Loucy (cell line): Measurements from ENCODE around the gene MYO18B.

Experiments used
- H2AFZ ChIP-seq: fragments of 200-600 bp; sonication (generic); 2 replicates; pipeline ENCODE4 v1.6.0; 2016; ENCODE audit warnings: antibody characterized with exemption, mild to moderate bottlenecking, low read length, moderate library complexity
- H3F3A ChIP-seq: fragments of 200-600 bp; 2 replicates; pipeline ENCODE4 v1.6.0; 2016; ENCODE audit warnings: antibody characterized with exemption, low read depth, mild to moderate bottlenecking
- H3K27me3 ChIP-seq: fragments of 200-600 bp; sonication (generic); 2 replicates; pipeline ENCODE4 v1.6.1; 2014; ENCODE audit warnings: low read length, mild to moderate bottlenecking; ENCODE audit not compliant: insufficient read depth, poor library complexity, severe bottlenecking
- H3K36me3 ChIP-seq: fragments of 200-600 bp; sonication (generic); 2 replicates; pipeline ENCODE4 v1.6.1; 2016; ENCODE audit warnings: low read length; ENCODE audit not compliant: insufficient read depth
- H3K4me1 ChIP-seq: fragments of 200-600 bp; sonication (generic); 2 replicates; pipeline ENCODE4 v1.5.1; 2014; ENCODE audit warnings: low read length, mild to moderate bottlenecking; ENCODE audit not compliant: insufficient read depth, poor library complexity, severe bottlenecking
- H3K4me2 ChIP-seq: fragments of 200-600 bp; sonication (generic); 2 replicates; pipeline ENCODE4 v1.6.0; 2014; ENCODE audit warnings: antibody characterized with exemption, low read length, low read depth, mild to moderate bottlenecking; ENCODE audit not compliant: poor library complexity, severe bottlenecking
- H3K4me3 ChIP-seq: fragments of 200-600 bp; sonication (generic); 2 replicates; pipeline ENCODE4 v1.5.1; 2014; ENCODE audit warnings: low read length, mild to moderate bottlenecking, mixed read lengths; ENCODE audit not compliant: poor library complexity, severe bottlenecking
- H3K79me2 ChIP-seq: fragments of 200-600 bp; sonication (generic); 2 replicates; pipeline ENCODE4 v1.6.1; 2014; ENCODE audit warnings: low read length; ENCODE audit not compliant: insufficient read depth
- H3K9ac ChIP-seq: fragments of 200-600 bp; sonication (generic); 2 replicates; pipeline ENCODE4 v1.6.0; 2014; ENCODE audit warnings: mild to moderate bottlenecking, low read depth, low read length, moderate library complexity; ENCODE audit not compliant: poor library complexity, severe bottlenecking
- H3K9me2 ChIP-seq: fragments of 200-600 bp; sonication (generic); replicated peaks from 2 replicates; pipeline ENCODE4 v1.6.1; 2016; ENCODE audit warnings: low read depth, low read length, mixed read lengths
- H3K9me3 ChIP-seq: fragments of 200-600 bp; sonication (generic); 2 replicates; pipeline ENCODE4 v1.6.1; 2014; ENCODE audit warnings: mild to moderate bottlenecking, antibody characterized with exemption, low read length, low read depth; ENCODE audit not compliant: insufficient read depth
- H4K20me1 ChIP-seq: fragments of 200-600 bp; sonication (generic); 2 replicates; pipeline ENCODE4 v1.6.0; 2014; ENCODE audit warnings: antibody characterized with exemption, low read length, mild to moderate bottlenecking; ENCODE audit not compliant: insufficient read depth, poor library complexity, severe bottlenecking
- CTCF ChIP-seq: fragments of 200-600 bp; sonication (generic); conservative IDR thresholded peaks from 2 replicates; pipeline ENCODE4 v1.5.1; 2014; ENCODE audit warnings: mild to moderate bottlenecking, antibody characterized with exemption, low read length
- EZH2phosphoT487 ChIP-seq: fragments of 200-600 bp; IDR thresholded peaks from 2 replicates; pipeline ENCODE4 v1.6.1; 2018; ENCODE audit warnings: antibody characterized with exemption, mild to moderate bottlenecking, moderate library complexity, borderline replicate concordance

Gene MYO18B

GRCh38 chr22:26075251-26075650 lies 333.3 kb downstream of the MYO18B start:
- TF ChIP-seq CTCF (no peak), EZH2phosphoT487 (no peak)
- Histone ChIP-seq H3K4me2 (no peak overlapping the region), H3F3A (no peaks in the 10 kb centered on the region), H3K9me2 (no peaks in the 10 kb centered on the region), H3K4me3 (no peak overlapping the region), H3K4me1 (no peaks in the 10 kb centered on the region), H3K79me2 (no peaks in the 10 kb centered on the region), H3K27me3 (no peaks in the 10 kb centered on the region), H3K9ac (no peak overlapping the region), H4K20me1 (no peaks in the 10 kb centered on the region), H2AFZ (no peak overlapping the region), H3K9me3 (no peaks in the 10 kb centered on the region), H3K36me3 (no peaks in the 10 kb centered on the region)

GRCh38 chr22:26079009-26079408 lies 337.0 kb downstream of the MYO18B start:
- Histone ChIP-seq H3K9me3 (no peaks in the 10 kb centered on the region), H3K27me3 (no peaks in the 10 kb centered on the region), H3K4me3 (no peak overlapping the region), H3F3A (no peaks in the 10 kb centered on the region), H2AFZ (no peak overlapping the region), H3K9ac (no peak overlapping the region), H3K4me1 (no peaks in the 10 kb centered on the region), H3K9me2 (no peaks in the 10 kb centered on the region), H4K20me1 (no peaks in the 10 kb centered on the region), H3K4me2 (no peak overlapping the region), H3K79me2 (no peaks in the 10 kb centered on the region), H3K36me3 (no peaks in the 10 kb centered on the region)
- TF ChIP-seq EZH2phosphoT487 (no peak), CTCF (no peak)
